Hindlimb muscle (tissue), 1 donor: ENCODE data around the gene ABHD13. TPM values are rescaled to one million over a fixed set of nuclear protein-coding genes. Genes with fewer than 3 reads are reported as not detected.
"Not testable (repeated sequence)": the region's sequence is repeated elsewhere in the genome, so short reads cannot be mapped to it uniquely, and the experiment has no call there.

ENCODE experiments used
- DNase-seq: peaks from one replicate; pipeline ENCODE4 v3.0.0-alpha.2; 2013
- polyA plus RNA-seq: library from polyadenylated mRNA; unstranded; fragments of 120-200 nt; gene quantifications from one replicate; pipeline ENCODE4 v1.2.1, GENCODE V29; 2013; ENCODE audit not compliant: insufficient read length

The ABHD13 gene
- 9.0 TPM for polyA plus RNA-seq

DNA sequence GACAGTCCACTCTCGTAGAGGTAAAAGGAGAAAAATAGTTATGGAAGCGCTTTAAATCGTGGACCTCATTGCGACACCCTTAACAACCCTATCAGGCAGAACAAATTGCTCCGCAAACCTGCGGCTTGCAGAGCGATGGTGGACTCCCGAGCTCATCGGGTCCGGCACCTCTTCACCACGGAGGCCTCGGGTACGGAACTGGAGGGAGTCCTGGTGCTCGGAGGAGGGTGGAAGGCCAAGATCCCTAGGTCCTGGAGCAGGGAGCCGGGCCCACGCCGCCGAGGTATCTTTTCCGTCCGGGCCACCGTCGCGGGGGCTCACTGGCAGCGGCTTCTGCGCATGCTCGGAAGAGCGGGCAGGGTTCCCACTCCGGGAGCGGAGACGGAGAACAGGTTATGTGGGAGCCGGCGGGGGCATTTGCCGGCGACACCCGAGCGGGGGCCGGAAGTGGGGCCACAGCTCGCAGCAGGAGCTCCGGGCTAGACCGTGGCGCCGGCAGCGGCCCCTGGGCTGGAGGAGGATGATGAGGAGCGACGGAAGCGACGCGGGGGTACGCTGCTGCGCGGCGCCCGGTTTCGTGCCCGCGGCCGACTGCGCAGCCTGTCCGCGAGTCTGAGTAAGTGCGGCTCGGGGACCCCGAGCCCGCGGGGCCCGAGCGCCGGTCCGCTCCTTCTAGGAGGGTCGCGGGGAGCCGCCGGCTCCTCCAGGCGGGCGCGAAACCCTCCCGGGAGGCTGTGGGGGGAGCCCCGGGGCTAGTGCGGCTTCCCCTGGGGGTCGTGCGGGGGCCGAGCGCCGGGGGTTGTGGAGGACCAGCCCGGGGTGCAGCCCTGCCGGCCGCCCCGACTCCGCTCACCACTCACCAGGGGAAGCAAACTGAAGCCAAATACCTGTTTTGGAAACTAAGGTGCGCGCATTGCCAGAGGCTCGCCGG lies at the start of gene ABHD13:
ABHD13 (plus strand) TSS at position 349 of the 931 bp plus-strand sequence. CDS start 10,827 bp downstream, outside the sequence.
- DNase-seq = peak; percentile 94

GRCh38 chr13:108168929-108169328 lies 49.3 kb upstream of the ABHD13 start:
- DNase-seq = no peak

DNA sequence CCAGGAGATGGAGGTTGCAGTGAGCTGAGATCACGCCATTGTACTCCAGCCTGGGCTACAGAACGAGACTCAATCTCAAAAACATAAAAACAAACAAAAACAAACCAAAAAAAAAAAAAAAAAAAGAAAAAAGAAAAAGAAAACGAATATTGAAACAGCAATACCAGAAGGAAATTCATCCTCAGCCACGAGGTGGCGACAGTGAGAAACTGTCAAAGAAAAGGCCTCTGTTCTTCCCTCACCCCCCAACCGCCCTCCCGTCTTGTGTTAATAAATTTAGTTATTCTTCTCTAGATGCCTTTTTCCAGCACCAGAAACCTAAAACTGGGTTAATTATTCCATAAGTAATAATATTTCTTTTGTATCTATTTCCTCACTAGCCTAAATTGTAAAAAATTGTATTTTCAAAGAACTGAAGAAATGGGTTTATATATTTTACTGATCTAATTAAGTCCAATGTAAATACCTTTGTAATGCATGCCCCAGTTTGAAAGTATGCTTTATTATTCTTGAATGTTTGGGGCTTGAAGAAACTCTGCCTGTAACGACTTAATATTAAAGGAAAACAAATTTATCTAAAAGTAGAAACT lies 41.4 kb upstream of the ABHD13 start:
- no peak for DNase-seq

GRCh38 chr13:108178078-108178477 lies 40.1 kb upstream of the ABHD13 start:
- no peak for DNase-seq

GRCh38 chr13:108182652-108183051 lies 35.5 kb upstream of the ABHD13 start:
- no peak for DNase-seq

DNA sequence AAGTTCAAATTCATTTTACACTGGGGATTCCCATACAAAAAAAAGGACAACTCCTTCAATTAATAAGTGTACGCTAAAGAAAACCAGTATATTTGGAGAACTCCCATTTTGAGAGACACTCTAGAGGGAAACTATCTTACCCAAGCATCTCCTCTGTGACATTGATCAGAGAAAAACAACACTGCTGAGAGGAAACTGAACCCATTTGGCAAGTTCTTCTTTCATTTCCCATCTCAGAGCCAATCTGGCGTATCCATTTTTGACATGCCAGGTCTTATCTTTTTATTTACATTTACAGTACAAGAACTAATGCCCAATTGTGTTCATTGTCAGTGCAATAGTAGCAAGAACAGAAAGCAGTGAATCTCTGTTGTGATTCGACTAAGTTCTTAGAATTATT lies 33.0 kb upstream of the ABHD13 start:
- no peak for DNase-seq

- DNase-seq = no peak
Measured at GRCh38 chr13:108188260-108188659, 29.9 kb upstream of the ABHD13 start.

DNA sequence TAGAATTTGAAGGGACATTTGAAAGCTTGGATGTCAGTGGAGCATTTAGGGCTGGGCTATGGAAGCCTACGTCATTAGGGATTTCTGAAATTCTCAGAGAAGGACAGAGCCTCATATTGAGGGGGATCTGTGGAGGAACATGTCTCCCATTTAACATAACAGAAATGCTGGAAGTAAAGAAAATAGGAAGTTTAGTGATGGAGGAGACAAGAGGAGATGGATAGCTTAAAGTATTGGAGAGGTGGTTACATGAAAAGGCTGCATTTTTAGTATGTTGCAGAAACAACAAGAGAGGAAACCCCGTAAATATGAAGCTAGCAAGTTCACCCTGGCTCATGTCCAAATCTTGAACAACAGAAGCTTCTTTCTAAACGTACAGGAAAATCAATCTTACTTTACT lies 27.3 kb upstream of the ABHD13 start:
- no peak for DNase-seq

DNA sequence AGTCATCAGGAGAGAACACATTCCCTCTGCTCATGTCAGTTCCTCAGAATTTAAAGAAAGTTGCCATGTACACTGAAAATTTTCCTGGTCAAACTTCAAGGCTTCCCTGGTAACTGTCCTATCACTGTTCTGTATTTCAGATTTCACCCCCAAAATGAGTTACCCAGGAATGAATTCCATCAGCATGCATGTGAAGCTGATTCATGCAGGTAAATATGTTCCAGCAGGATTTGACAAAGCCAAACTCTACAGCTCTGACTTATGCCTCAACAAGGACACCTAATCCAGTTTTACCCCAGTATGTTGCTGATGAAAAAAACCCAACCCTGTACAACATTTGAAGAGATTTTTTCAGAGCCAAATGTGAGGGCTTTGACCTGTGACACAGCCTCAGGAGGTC lies 24.4 kb upstream of the ABHD13 start:
- DNase-seq = no peak

GRCh38 chr13:108194435-108194936 lies 23.7 kb upstream of the ABHD13 start:
- no peak for DNase-seq

DNA sequence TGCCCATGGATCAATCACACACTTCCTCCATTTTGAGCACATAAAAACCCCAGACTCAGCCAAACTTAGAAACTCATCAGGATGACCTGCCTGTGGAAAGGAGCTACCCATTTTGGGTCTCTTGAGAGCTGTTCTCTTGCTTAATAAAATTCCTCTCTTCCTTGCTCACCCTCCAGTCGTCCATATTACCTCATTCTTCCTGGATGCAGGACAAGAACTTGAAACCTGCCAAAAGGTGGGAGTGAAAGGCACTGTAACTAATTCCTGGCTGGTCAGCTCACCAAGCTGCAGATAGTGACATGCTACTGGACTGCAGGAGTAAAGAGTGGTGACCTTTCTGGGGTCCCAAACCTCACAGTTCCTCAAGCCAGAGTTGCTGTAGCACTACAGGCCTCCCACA lies 23.0 kb upstream of the ABHD13 start:
- no peak for DNase-seq

- DNase-seq = no peak
Measured at GRCh38 chr13:108195861-108196260, 22.3 kb upstream of the ABHD13 start.

GRCh38 chr13:108200781-108201398 lies 17.3 kb upstream of the ABHD13 start:
- DNase-seq = no peak

DNA sequence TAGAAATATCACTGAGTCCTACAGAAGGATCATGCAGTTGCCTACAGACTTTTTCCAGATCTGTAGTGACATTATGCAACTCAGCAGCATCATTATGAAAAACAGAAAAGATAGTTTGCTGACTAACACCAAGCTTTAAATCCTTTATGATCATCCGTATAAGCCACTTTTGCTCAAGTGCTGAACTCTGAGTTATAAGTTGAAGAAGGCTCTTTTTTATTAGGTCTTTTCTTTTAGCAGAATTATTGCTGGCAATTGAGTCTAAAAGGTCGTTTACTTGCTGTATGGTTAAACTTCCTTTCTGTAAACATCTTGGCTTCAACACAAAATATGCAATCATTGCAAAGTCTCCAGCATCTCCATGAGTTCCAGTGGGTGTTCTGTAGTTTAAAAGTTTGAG lies 7.6 kb upstream of the ABHD13 start:
- DNase-seq = no peak

DNA sequence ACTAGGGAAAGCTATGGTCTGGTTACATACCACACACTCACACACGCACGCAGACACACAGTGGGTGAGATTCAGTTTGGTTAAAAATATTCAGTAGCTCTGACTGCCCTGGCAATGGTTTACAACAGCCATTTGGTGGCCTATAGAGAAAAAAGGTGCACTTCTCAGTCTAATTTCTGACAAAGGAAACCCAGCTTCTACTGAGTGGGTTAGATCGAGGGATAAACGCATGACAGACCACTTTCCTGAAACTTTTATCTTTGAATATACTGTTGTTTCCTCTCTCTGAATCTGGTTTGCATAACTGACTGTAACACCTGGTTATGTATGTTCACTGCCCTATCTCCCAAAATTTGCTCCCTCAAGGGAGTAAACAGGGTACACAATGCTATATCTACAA lies 5.3 kb upstream of the ABHD13 start:
- DNase-seq = no peak

DNA sequence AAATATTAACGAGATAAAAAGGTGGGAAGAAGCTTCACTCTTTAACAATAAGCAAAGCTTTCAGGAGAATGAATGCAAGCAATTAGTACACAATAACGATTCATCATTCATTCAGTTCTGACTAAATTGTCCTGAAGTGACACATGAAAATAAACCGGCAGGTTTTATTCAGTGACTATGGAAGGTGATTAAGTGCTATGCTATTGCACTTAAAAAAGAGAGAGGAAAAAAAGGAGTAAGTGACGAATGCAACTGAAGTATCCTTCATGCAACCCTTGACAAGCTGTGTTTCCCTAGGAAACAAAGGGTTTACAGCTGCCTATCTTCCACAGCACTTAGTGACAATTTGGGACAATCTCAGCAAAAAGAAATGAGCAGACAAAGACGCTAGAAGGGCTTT lies 4.2 kb upstream of the ABHD13 start:
- no peak for DNase-seq

DNA sequence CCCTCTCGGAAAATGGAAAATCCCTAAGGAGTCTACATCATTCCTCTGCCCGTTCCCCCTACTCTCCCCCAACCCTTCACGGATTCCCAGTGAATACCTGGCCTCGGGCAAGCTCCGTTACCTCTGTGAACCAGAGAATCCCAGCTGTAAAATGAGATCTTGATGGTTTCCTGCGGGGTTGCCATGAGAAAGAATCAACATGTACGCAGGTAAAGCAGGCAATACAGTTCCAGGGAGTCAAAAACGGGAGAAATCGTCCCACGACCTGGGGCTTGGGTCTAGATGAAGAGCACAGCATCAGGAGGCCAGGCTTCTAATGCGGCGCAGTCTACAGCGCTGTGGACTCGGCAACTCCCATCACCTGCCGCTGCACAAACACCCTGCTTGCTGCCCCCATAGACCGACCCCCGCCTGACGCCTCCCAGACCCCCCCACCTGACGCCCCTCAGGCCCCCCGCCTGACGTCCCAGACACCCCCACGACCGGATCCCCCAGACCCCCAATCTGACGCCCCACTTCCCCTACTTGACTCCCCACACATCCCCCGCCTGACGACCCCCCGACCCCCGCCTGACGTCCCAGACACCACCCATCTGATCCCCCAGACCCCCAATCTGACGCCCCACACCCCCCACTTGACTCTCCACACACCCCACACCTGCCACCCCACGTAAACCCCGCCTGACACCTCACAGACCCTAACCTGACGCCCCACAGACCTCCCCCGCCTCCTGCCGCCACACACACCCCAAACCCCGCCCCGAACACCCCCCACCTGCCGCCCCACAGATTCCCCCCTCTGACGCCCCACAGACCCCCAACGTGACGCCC lies 3.5 kb upstream of the ABHD13 start:
- no peak for DNase-seq

DNA sequence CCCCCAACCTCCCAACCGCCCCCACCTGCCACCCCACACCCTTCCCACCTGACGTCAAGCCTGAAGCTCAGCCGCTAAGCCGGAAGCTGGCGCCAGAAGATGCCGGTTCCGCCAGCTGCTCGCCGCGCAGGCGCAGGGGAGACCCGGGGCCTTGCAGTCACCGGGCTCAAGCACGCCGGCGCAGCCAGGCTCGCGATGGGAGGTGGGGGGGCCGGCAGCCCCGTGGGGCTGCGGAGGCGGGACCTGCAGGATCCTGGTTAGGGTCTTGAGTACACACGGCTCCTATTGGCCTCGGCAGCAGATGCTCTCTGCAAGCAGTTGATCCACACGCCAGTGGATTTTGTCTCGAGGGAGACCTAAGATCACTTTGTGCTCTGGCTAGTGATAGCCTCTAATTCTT lies 2.8 kb upstream of the ABHD13 start, which contains the start of gene LIG4:
LIG4 (minus strand) TSS at position 101 of the 400 bp plus-strand sequence. CDS start 4,268 bp downstream, outside the sequence.
- peak; percentile 94 for DNase-seq

DNA sequence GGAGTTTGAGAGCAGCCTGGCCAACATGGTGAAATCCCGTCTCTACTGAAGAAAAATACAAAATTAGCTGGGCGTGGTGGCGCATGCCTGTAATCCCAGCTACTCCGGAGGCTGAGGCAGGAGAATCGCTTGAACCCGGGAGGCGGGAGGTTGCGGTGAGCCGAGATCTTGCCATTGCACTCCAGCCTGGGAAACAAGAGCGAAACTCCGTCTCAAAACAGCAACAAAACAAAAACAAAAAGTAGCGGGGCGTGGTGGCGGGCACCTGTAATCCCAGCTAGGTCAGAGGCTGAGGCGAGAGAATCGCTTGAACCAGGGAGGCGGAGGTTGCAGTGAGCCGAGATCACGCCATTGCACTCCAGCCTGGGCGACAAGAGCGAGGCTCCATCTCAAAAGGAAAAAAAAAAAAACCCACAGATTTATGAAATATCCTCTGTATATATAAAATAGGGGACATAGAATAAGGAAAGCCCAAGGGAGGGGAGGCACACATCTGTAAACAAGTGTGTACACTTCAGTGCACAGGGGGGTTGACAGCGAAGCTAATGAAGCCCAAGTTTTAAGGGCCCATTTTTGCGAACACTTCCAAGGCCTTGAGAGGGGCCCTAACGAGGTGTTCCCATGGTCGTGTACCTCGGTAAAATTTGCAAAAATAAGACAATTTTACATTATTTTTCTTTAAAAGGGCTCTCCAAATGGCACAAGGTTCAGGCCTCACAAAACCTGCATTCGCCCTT lies 717 bp upstream of the ABHD13 start:
- not testable (repeated sequence) for DNase-seq

- DNase-seq = no peak
Measured at GRCh38 chr13:108220041-108220440, 1.8 kb downstream of the ABHD13 start.

DNA sequence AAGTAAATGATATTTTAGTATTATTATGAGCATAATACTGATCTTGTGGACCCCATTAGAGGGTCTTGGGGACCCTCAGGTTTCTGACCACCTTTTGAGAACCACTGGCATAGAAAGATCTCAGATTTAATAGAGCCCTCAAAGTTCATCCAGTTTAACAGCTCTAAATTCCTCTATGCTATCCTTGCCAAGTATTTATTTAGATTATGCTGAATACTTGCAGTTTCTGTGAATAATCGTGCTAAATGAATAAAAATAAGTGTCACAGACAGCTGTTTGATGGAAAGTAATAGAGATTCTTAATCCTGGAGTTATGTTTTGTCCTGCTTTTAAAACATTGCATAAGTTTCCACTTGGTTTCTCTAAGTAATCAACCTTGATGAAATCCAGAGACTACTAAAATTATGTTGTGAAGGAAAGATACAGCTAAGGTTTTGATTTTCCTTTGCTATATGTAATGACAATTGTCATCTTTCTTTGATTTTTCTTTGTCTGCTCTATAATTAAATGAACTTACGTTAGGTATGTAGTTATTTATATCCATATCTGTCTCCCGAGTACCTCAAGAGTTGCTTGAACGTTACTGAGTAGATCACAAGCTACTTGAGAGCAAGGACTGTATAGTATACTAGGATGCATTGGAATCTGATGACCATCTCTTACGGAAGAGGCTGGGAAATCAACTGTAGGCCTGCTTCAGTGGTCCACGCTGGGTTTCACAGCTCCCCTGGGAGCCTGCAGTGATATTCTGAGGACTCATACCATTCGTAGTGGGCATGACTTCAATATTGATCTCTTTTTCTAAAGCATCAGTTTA lies 5.7 kb downstream of the ABHD13 start:
- no peak for DNase-seq
